ENCODE data around the gene CAB39L. TPM values are rescaled to one million over a fixed set of nuclear protein-coding genes. Genes with fewer than 3 reads are reported as not detected.
A peak's percentile ranks its signal among the peaks of the same experiment; 100 is the strongest.

Gene CAB39L
- total RNA-seq, 1 donor from 2014 or later, result 13.2 TPM

GRCh38 chr13:49476529-49476928, 32.7 kb upstream of the CAB39L start:
- H3K4me3 Mint-ChIP-seq (ENCODE audit: unreplicated experiment), result no peak overlapping the region
- no peak overlapping the region for H2AFZ ChIP-seq (ENCODE audit: low read depth, low read length)
- H3K9me3 Mint-ChIP-seq (ENCODE audit: unreplicated experiment), result no peaks in the 10 kb centered on the region
- H3K27ac Mint-ChIP-seq (ENCODE audit: unreplicated experiment), result no peak overlapping the region
- H3K9me3 ChIP-seq (ENCODE audit: insufficient read depth, low read depth, low read length), result no peaks in the 10 kb centered on the region
- no peak overlapping the region for H3K27ac ChIP-seq (ENCODE audit: low read depth, low read length)
- no peak overlapping the region for H3K9ac ChIP-seq (ENCODE audit: low read length)
- no peak overlapping the region for H3K4me3 ChIP-seq (ENCODE audit: insufficient read depth, low read depth, low read length)
- FAIRE-seq (no peak), DNase-seq (ENCODE audit: low read depth) (no peak)
- no peaks in the 10 kb centered on the region for H3K79me2 ChIP-seq (ENCODE audit: insufficient read depth, low read length)
- H3K4me1 ChIP-seq (ENCODE audit: insufficient read depth, low read length), result no peaks in the 10 kb centered on the region
- no peak overlapping the region for H3K4me2 ChIP-seq (ENCODE audit: low read length)
- no peaks in the 10 kb centered on the region for H4K20me1 ChIP-seq (ENCODE audit: insufficient read depth, low read length)
- no peaks in the 10 kb centered on the region for H3K4me1 Mint-ChIP-seq (ENCODE audit: low read depth, unreplicated experiment)
- H3K36me3 Mint-ChIP-seq (ENCODE audit: low read depth, unreplicated experiment), result peaks cover 8% of the 10 kb centered on the region
- no peak for TF ChIP-seq EZH2 (IDR thresholded peaks at IDR 0.05; ENCODE audit: insufficient read depth, low read length)
- TF ChIP-seq, protein P1, sequence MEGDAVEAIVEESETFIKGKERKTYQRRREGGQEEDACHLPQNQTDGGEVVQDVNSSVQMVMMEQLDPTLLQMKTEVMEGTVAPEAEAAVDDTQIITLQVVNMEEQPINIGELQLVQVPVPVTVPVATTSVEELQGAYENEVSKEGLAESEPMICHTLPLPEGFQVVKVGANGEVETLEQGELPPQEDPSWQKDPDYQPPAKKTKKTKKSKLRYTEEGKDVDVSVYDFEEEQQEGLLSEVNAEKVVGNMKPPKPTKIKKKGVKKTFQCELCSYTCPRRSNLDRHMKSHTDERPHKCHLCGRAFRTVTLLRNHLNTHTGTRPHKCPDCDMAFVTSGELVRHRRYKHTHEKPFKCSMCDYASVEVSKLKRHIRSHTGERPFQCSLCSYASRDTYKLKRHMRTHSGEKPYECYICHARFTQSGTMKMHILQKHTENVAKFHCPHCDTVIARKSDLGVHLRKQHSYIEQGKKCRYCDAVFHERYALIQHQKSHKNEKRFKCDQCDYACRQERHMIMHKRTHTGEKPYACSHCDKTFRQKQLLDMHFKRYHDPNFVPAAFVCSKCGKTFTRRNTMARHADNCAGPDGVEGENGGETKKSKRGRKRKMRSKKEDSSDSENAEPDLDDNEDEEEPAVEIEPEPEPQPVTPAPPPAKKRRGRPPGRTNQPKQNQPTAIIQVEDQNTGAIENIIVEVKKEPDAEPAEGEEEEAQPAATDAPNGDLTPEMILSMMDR (IDR thresholded peaks at IDR 0.05; ENCODE audit: insufficient read depth, low read depth, low read length), result no peak
- H3K27me3 ChIP-seq (ENCODE audit: insufficient read depth, low read length), result no peaks in the 10 kb centered on the region
- H3K27me3 Mint-ChIP-seq (ENCODE audit: low read depth, unreplicated experiment), result no peaks in the 10 kb centered on the region
- peaks cover 5% of the 10 kb centered on the region for H3K36me3 ChIP-seq (ENCODE audit: insufficient read depth, low read length)

GRCh38 chr13:49472186-49472585, 28.3 kb upstream of the CAB39L start:
- no peaks in the 10 kb centered on the region for H3K4me1 ChIP-seq (ENCODE audit: insufficient read depth, low read length)
- H3K9me3 ChIP-seq (ENCODE audit: insufficient read depth, low read depth, low read length), result no peaks in the 10 kb centered on the region
- Mint-ChIP-seq H3K27me3 (ENCODE audit: low read depth, unreplicated experiment) (no peaks in the 10 kb centered on the region), H3K36me3 (ENCODE audit: low read depth, unreplicated experiment) (peaks cover 8% of the 10 kb centered on the region), H3K4me3 (ENCODE audit: unreplicated experiment) (no peak overlapping the region), H3K27ac (ENCODE audit: unreplicated experiment) (no peak overlapping the region), H3K4me1 (ENCODE audit: low read depth, unreplicated experiment) (no peaks in the 10 kb centered on the region), H3K9me3 (ENCODE audit: unreplicated experiment) (no peaks in the 10 kb centered on the region)
- H3K4me2 ChIP-seq (ENCODE audit: low read length), result no peak overlapping the region
- TF ChIP-seq EZH2 (IDR thresholded peaks at IDR 0.05; ENCODE audit: insufficient read depth, low read length), result no peak
- TF ChIP-seq, protein P1 (IDR thresholded peaks at IDR 0.05; ENCODE audit: insufficient read depth, low read depth, low read length), result no peak
- H2AFZ ChIP-seq (ENCODE audit: low read depth, low read length), result no peak overlapping the region
- no peak overlapping the region for H3K27ac ChIP-seq (ENCODE audit: low read depth, low read length)
- DNase-seq (ENCODE audit: low read depth) (peak; percentile 29), FAIRE-seq (no peak)
- no peak overlapping the region for H3K9ac ChIP-seq (ENCODE audit: low read length)
- H3K4me3 ChIP-seq (ENCODE audit: insufficient read depth, low read depth, low read length), result no peak overlapping the region
- H3K27me3 ChIP-seq (ENCODE audit: insufficient read depth, low read length), result no peaks in the 10 kb centered on the region
- H3K36me3 ChIP-seq (ENCODE audit: insufficient read depth, low read length), result peaks cover 10% of the 10 kb centered on the region
- no peaks in the 10 kb centered on the region for H3K79me2 ChIP-seq (ENCODE audit: insufficient read depth, low read length)
- no peaks in the 10 kb centered on the region for H4K20me1 ChIP-seq (ENCODE audit: insufficient read depth, low read length)

GRCh38 chr13:49466292-49466838, 22.5 kb upstream of the CAB39L start:
- no peak overlapping the region for H3K4me3 Mint-ChIP-seq (ENCODE audit: unreplicated experiment)

More at GRCh38 chr13:49466292-49466838, 22.5 kb upstream of the CAB39L start:
- Mint-ChIP-seq H3K9me3 (ENCODE audit: unreplicated experiment) (peaks cover 11% of the 10 kb centered on the region), H3K27ac (ENCODE audit: unreplicated experiment) (no peak overlapping the region), H3K36me3 (ENCODE audit: low read depth, unreplicated experiment) (peaks cover 36% of the 10 kb centered on the region), H3K27me3 (ENCODE audit: low read depth, unreplicated experiment) (no peaks in the 10 kb centered on the region), H3K4me1 (ENCODE audit: low read depth, unreplicated experiment) (no peaks in the 10 kb centered on the region)
- H3K4me1 ChIP-seq (ENCODE audit: insufficient read depth, low read length), result no peaks in the 10 kb centered on the region
- peaks cover 14% of the 10 kb centered on the region for H3K36me3 ChIP-seq (ENCODE audit: insufficient read depth, low read length)
- TF ChIP-seq EZH2 (IDR thresholded peaks at IDR 0.05; ENCODE audit: insufficient read depth, low read length), result no peak
- TF ChIP-seq, protein P1 (IDR thresholded peaks at IDR 0.05; ENCODE audit: insufficient read depth, low read depth, low read length), result no peak
- FAIRE-seq (no peak), DNase-seq (ENCODE audit: low read depth) (no peak)
- H3K9ac ChIP-seq (ENCODE audit: low read length), result no peak overlapping the region
- no peak overlapping the region for H3K4me2 ChIP-seq (ENCODE audit: low read length)
- no peak overlapping the region for H3K27ac ChIP-seq (ENCODE audit: low read depth, low read length)
- H3K9me3 ChIP-seq (ENCODE audit: insufficient read depth, low read depth, low read length), result peaks cover 4% of the 10 kb centered on the region
- no peaks in the 10 kb centered on the region for H3K79me2 ChIP-seq (ENCODE audit: insufficient read depth, low read length)
- H4K20me1 ChIP-seq (ENCODE audit: insufficient read depth, low read length), result no peaks in the 10 kb centered on the region
- H3K4me3 ChIP-seq (ENCODE audit: insufficient read depth, low read depth, low read length), result no peak overlapping the region
- no peak overlapping the region for H2AFZ ChIP-seq (ENCODE audit: low read depth, low read length)
- H3K27me3 ChIP-seq (ENCODE audit: insufficient read depth, low read length), result no peaks in the 10 kb centered on the region

Data from astrocyte (in vitro differentiated cells and primary cell).